Measurements from ENCODE around the gene DOCK3.

- TF ChIP-seq POLR2AphosphoS5 (IDR thresholded peaks at IDR 0.05): no peak
- no peak for TF ChIP-seq CTCF (IDR thresholded peaks at IDR 0.05)
- TF ChIP-seq EP300 (IDR thresholded peaks at IDR 0.05): no peak
Measured at GRCh38 chr3:51141573-51141972, 466.8 kb downstream of the DOCK3 start.
